ENCODE results near the gene ADAMTS12.

The ADAMTS12 gene

DNA sequence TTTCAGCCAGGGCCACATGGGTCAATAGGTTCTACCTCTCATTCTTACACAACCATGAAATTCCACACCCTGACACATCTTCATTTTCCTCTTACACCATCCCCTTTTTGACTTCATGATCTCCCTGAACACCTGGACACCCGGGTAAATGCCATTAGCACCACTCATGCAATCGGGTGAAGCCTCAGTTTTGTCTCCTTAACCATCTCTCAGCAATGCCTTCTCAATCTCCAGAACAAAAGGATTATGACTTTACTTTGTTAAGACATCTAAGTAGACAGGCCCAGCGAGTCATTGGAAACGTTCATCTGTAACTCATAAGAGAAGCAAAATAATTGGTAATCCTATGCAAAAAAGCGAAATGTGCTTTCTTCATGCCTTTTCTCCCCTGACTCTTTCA, 49.9 kb downstream of the ADAMTS12 start:
- no peak for DNase-seq

DNA sequence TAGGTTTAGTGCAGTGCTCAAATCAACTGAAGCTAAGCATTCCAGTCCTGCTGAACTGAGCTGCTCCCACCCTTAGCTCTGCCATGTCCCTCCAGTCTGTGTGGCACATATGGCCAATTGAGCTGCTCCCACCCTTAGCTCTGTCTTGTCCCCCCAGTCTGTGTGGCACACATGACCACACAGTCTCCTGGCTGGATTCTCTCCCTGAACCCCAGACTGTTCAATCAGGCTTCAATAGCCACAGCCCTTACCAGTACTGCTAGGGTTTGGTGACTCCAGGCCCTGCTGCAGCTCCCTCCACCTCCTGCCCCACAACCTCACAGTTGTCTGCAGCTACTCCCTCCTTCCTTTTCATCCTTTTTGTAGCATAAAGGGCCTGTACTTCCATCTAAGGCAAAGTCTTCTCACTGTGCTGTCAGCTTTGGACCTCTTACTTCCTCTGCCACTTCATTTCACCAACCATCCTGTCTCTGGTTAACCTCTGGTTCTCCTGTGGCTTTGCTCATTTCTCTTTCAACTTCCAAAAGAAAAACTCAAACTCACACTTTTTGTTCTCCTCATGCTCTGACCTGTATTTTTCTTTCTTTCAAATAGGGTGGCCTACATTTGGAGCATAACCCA, 50.8 kb downstream of the ADAMTS12 start:
- no peak for DNase-seq

DNA sequence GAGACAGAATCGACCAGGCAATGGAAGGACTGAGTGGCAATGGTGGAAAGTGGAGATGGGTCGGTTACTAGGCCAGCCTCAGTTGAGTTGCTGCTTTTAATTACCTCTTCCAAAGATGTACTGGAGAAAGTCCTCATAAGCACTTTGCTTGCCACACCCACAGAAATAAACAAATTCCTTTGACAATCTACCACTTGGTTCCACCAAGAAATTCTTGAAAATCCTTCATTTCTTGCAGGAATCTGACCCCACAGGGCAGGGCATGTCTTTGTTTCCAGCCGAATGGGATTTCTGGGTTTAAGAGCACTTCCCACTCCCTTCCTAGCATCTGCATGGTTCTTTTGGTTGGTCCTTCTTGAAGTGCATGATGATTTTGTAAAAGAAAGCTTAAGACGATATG, 54.5 kb downstream of the ADAMTS12 start:
- DNase-seq, result no peak

DNA sequence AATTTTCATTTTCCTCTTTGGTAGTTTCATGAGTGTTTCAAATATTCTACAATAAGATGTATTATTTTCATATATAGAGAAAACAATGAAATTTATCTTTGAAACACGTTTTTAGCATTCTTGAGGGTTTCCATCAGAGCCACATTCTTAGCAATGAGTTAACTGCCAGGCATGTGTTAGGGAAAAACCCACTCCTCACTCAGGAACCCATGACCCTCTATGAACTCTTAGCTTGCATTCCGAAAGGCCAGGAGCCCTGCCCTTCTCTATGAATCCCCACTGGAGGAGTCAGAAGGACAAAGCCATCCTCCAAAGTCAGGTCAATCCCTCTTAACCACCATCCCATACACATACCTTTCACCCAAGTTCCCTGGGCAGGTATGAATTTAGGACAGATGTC, 57.5 kb downstream of the ADAMTS12 start:
- DNase-seq, result no peak

- DNase-seq, result no peak
Measured at GRCh38 chr5:33833237-33833575, 58.6 kb downstream of the ADAMTS12 start.

DNA sequence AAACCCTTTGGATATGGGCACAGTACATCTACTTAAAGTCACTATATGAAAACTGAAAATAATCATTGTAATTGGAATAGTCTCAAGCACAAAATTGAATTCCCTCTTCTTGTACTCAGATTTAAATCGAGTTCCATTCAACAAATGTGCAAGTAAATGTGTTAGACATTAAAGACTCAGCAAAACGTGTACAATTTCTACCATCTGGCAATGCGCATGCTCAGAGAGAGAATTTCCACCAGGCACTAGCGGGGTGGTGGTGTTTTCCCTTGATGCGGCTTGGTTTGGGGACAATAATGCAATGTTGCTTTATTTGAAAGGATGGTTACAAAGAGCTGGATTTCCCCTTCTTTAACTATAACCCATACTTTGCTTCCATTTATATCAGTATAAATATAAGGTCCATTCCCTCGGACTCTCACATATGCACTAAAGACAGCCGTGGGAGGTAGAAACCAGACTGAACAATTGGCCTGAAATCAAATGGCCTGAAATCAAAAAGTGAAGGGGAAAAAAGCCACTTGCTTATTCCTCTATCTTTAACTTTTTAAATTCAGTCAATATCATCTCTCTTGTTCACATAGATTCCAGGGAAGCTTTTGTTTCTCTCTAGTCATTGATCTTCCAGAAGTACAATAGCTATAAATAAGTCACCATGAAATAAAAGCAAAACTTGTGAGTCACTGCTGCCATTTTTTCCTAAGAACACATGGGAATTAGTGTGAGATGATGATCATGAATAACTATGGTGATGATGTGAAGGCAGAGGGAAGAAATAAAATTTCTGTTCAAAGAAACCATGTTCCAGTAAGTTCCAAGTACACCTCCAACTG, 59.2 kb downstream of the ADAMTS12 start:
- no peak for DNase-seq

- no peak for DNase-seq
Measured at GRCh38 chr5:33831041-33831440, 60.7 kb downstream of the ADAMTS12 start.

DNA sequence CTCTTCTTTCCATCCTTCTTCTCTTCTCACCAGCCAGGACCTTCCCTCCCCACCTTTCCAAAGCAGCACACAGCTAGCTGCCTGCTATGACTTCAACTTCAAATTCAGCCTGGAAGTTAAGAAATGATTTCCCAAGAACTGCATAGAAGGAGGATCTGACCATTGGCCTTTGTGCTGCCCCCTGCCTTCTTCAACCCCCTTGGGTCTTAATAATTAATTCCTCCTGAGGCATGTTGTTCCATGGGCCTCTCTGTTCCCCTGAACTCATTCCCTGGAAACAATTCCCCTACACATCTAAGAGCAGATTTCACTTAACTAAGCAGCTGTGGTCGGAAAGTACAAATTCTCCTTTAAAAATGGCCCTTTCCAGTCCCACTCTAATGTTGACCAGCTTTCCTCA, 62.4 kb downstream of the ADAMTS12 start:
- DNase-seq, result no peak

DNA sequence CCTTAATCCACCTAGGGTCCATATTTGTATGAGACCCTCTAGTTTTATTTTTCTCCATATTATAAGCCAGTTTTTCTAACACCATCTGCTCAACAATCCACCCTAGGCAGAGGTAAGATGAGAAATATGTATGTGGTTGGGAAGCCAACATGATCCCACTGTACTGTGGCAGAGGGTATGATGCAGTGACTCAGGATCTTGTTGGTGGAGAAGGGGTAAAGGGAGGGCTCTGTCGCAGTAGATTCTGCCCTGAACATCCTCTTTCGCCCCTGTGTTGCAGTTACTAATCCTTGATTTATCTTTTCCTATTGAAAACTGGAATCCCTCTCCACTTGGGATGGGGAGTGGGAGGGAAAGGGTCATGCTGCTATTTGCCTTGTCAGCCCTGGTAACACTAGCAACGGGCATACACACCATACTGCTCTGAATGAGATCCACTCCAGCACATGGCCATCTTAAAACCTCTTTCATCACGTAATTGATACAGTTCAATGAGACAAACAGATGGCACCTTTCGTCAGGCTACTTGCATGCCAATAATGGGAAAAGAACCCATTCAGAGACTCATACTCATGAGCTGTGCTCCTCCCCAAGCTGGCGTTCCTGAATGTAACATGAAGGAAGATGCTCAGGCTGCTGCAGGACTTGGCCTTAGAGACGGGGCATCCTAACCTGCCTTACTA, 63.0 kb downstream of the ADAMTS12 start:
- DNase-seq, result no peak

DNA sequence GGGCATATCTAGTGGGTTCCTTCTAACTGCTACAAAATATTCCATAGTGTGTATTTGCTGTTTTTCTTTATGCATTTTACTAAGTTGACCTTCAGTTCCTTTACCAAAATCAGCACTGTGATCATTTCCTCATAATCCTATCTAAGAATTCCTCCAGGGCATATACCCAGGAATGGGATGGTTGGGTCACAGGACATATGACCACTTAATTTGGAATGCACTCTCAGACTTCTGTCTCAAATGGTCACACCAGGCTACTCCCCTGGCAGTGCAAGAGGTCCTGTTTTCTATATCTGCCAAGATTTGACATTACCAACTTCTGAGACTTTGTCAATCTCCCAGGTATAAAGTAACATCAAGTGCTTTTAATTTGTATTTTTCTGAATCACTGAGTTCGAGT, 63.9 kb downstream of the ADAMTS12 start:
- no peak for DNase-seq

GRCh38 chr5:33827018-33827707, 64.6 kb downstream of the ADAMTS12 start:
- no peak for DNase-seq

- no peak for DNase-seq
Measured at GRCh38 chr5:33824516-33825195, 67.1 kb downstream of the ADAMTS12 start.

DNA sequence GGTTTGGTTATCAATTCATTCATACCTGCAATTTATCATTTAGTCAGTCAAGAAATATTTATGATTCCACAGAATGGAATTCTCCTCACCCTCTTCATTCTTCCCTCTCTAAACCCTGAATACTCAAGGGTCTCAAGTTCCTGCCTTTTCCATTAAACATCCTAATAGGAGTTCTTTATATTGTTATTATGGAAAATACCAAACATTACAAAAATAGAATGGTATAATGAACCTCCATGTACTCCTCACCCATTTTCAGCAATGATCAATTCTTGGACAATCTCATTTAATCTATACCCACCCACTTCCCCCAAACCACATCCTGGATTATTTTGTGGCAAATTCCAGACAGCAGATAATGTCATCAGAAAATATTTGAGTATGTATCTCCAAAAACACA, 74.5 kb downstream of the ADAMTS12 start:
- DNase-seq, result no peak

DNA sequence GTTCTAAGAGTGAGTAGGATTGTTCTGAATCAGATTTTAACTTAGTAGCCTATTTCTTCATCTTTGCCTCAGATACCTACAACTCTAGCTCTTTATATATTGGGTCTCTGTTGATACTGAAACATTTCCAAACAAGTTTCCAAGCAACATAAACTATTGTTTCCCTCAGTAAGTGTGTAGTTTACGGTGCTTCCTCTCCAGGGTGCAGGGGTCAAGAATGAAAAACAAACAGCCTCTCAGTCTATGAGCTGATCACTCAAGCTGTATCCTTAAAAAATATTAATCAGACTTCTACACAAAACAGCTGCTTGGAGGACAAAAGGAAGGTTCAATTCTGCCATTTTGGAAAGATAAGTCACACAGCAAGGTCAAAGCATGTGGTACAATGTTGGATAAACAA, 75.0 kb downstream of the ADAMTS12 start:
- DNase-seq, result no peak

GRCh38 chr5:33812746-33813145, 79.0 kb downstream of the ADAMTS12 start:
- DNase-seq, result no peak

GRCh38 chr5:33810491-33811120, 81.2 kb downstream of the ADAMTS12 start:
- no peak for DNase-seq

- no peak for DNase-seq
Measured at GRCh38 chr5:33809936-33810335, 81.9 kb downstream of the ADAMTS12 start.

DNA sequence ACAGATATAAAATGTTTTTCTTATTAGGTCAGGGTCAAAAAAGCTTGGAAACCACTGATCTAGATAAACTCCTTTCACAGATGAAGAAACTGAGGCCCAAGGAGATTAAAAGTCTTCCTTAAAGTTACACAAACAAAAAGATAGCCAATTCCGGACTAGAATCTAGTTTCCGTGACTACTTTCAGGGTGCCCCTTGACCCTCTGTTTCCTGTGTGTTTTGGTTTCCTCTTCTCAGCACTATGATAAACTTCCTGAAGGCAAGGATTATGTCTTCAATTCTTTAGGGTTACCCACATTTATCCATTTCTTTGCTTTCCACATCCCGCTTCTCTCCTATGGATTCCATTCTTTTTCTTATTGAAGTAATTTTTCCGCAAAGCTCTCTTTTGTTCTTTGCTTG, 83.1 kb downstream of the ADAMTS12 start:
- DNase-seq, result no peak

GRCh38 chr5:33807771-33808170, 84.0 kb downstream of the ADAMTS12 start:
- DNase-seq, result no peak

GRCh38 chr5:33806738-33807442, 84.9 kb downstream of the ADAMTS12 start:
- DNase-seq, result no peak

- no peak for DNase-seq
Measured at GRCh38 chr5:33801292-33801691, 90.5 kb downstream of the ADAMTS12 start.

All from effector CD8-positive, alpha-beta T cell (primary cell).